ENCODE data around the gene CTNNAL1. TPM values are rescaled to one million over a fixed set of nuclear protein-coding genes. Genes with fewer than 3 reads are reported as not detected.

The CTNNAL1 gene
- total and polyA plus RNA-seq, 8 donors = 15.6 to 87.0 (median 53.7) TPM

- DNase-seq = no peak
- intact Hi-C loops (cut with DNase I; ENCODE audit: low total_unique reads) = no loop called here
- no peak for TF ChIP-seq POLR2AphosphoS5 (IDR thresholded peaks at IDR 0.05)
- no peak for TF ChIP-seq EP300 (IDR thresholded peaks at IDR 0.05)
- no peak for TF ChIP-seq CTCF (IDR thresholded peaks at IDR 0.05)
- no peak for TF ChIP-seq POLR2A (IDR thresholded peaks at IDR 0.05)
- WGBS, 5 donors = 61 to 84% (median 82%) methylated on average over 2 of the region's 2 CpGs
- Histone ChIP-seq H3K27ac (no peak overlapping the region), H3K36me3 (peaks cover 0 to 12% (median 4%) of the 10 kb centered on the region in 4 donors), H3K27me3 (no peaks in the 10 kb centered on the region), H3K4me3 (no peak overlapping the region), H3K9me3 (no peaks in the 10 kb centered on the region), H3K4me1 (peaks cover 0 to 4% (median 0%) of the 10 kb centered on the region in 4 donors)
These were observed 61.7 kb downstream of the CTNNAL1 start for GRCh38 chr9:108951578-108951977.

DNA sequence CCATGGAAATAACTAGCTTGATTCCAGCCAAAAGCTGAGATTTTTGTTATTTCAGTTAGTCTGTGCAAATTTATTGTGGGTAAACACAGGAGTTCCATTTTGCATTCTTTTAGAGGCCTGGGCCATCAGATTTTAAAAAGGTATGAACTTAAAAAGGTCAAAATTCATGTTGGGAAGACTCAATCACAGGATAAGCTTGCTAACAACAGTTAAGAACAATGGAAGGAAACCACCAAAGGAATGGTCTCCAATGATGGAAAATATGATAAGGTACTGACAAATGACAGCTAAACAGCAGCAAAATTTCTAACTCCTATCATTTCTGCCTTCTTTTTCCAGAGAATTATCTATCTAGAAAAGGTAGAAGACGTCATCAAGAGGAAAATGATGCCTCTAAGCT, 63.1 kb downstream of the CTNNAL1 start:
- TF ChIP-seq CTCF (IDR thresholded peaks at IDR 0.05) (no peak), POLR2A (IDR thresholded peaks at IDR 0.05) (no peak), POLR2AphosphoS5 (IDR thresholded peaks at IDR 0.05) (no peak), EP300 (IDR thresholded peaks at IDR 0.05) (no peak)
- H3K4me1 ChIP-seq = peaks cover 0 to 4% (median 0%) of the 10 kb centered on the region in 4 donors
- H3K9me3 ChIP-seq = no peaks in the 10 kb centered on the region
- H3K36me3 ChIP-seq = peaks cover 0 to 12% (median 7%) of the 10 kb centered on the region in 4 donors
- no peak for DNase-seq
- H3K27ac ChIP-seq = no peak overlapping the region
- H3K4me3 ChIP-seq = no peak overlapping the region
- no peaks in the 10 kb centered on the region for H3K27me3 ChIP-seq
- intact Hi-C loops (cut with DNase I; ENCODE audit: low total_unique reads) = no loop called here
- WGBS, 5 donors = 71 to 93% (median 81%) methylated on average over 1 of the region's 1 CpG

- no peak for TF ChIP-seq POLR2AphosphoS5 (IDR thresholded peaks at IDR 0.05)
- no peak for TF ChIP-seq POLR2A (IDR thresholded peaks at IDR 0.05)
- TF ChIP-seq EP300 (IDR thresholded peaks at IDR 0.05) = no peak
- no peak for TF ChIP-seq CTCF (IDR thresholded peaks at IDR 0.05)
- H3K27me3 ChIP-seq = no peaks in the 10 kb centered on the region
- H3K9me3 ChIP-seq = no peaks in the 10 kb centered on the region
- H3K36me3 ChIP-seq = peaks cover 0 to 56% (median 42%) of the 10 kb centered on the region in 4 donors
- DNase-seq = no peak
- H3K27ac ChIP-seq = no peak overlapping the region
- no peak overlapping the region for H3K4me3 ChIP-seq
- intact Hi-C loops (cut with DNase I; ENCODE audit: low total_unique reads) = no loop called here
- WGBS, 5 donors = 82 to 88% (median 87%) methylated on average over 4 of the region's 4 CpGs
- peaks cover 3 to 13% (median 8%) of the 10 kb centered on the region in 4 donors for H3K4me1 ChIP-seq
These were observed 73.3 kb downstream of the CTNNAL1 start for GRCh38 chr9:108939975-108940374.

GRCh38 chr9:108937561-108938305, 75.6 kb downstream of the CTNNAL1 start:
- Histone ChIP-seq H3K9me3 (no peaks in the 10 kb centered on the region), H3K4me3 (no peak overlapping the region), H3K36me3 (peaks cover 0 to 45% (median 30%) of the 10 kb centered on the region in 4 donors), H3K4me1 (peaks cover 12 to 24% (median 19%) of the 10 kb centered on the region in 4 donors), H3K27ac (no peak overlapping the region), H3K27me3 (no peaks in the 10 kb centered on the region)
- WGBS, 5 donors = 86 to 92% (median 90%) methylated on average over 5 of the region's 5 CpGs
- intact Hi-C loops (cut with DNase I; ENCODE audit: low total_unique reads) = no loop called here
- TF ChIP-seq POLR2AphosphoS5 (IDR thresholded peaks at IDR 0.05) = no peak
- no peak for TF ChIP-seq POLR2A (IDR thresholded peaks at IDR 0.05)
- no peak for TF ChIP-seq CTCF (IDR thresholded peaks at IDR 0.05)
- no peak for TF ChIP-seq EP300 (IDR thresholded peaks at IDR 0.05)
- no peak for DNase-seq

Data from stomach (tissue), 9 donors.